Fibroblast of lung (primary cell): ENCODE data around the gene TXNIP. TPM values are rescaled to one million over a fixed set of nuclear protein-coding genes. Genes with fewer than 3 reads are reported as not detected.

Experiments
- DNase-seq, 2 donors: peaks; one replicate each; pipeline versions ENCODE4 v3.0.0 to v3.0.0-alpha.2; 2010; ENCODE audit warnings: low read depth in 2 of 2
- H2AFZ ChIP-seq: 2 replicates; pipeline ENCODE4 v1.5.1; 2012; ENCODE audit warnings: low read length, control low read depth, inconsistent platforms
- H3K27ac ChIP-seq: 2 replicates; pipeline ENCODE4 v1.5.1; 2011; ENCODE audit warnings: low read length, control low read depth; ENCODE audit not compliant: insufficient read depth
- H3K27me3 ChIP-seq: 2 replicates; pipeline ENCODE4 v1.5.1; 2011; ENCODE audit warnings: mild to moderate bottlenecking, low read length; ENCODE audit not compliant: control insufficient read depth, insufficient read depth
- H3K36me3 ChIP-seq: 2 replicates; pipeline ENCODE4 v1.5.1; 2011; ENCODE audit warnings: low read length; ENCODE audit not compliant: control insufficient read depth, insufficient read depth
- H3K4me1 ChIP-seq: 2 replicates; pipeline ENCODE4 v1.5.1; 2011; ENCODE audit warnings: low read length; ENCODE audit not compliant: control insufficient read depth, insufficient read depth; ENCODE audit errors: extremely low read depth
- H3K4me2 ChIP-seq: 2 replicates; pipeline ENCODE4 v1.5.1; 2011; ENCODE audit warnings: low read length, control low read depth; ENCODE audit not compliant: insufficient read depth; ENCODE audit errors: extremely low read depth
- H3K4me3 ChIP-seq, 4 experiments: fragments of 200-600 bp in 1 of 4; sonication (generic) in 1 of 4; replicated peaks in 1 of 4; 2 replicates each; pipeline ENCODE4 v1.5.1; 2011 to 2016; ENCODE audit warnings: low read length in 4 of 4, low read depth in 3 of 4, mild to moderate bottlenecking in 3 of 4, control low read depth in 2 of 4, inconsistent platforms in 1 of 4, mixed read lengths in 1 of 4; ENCODE audit not compliant: insufficient read depth in 1 of 4; ENCODE audit errors: control extremely low read depth in 1 of 4
- H3K79me2 ChIP-seq: 2 replicates; pipeline ENCODE4 v1.5.1; 2012; ENCODE audit warnings: mild to moderate bottlenecking, low read length, inconsistent platforms; ENCODE audit not compliant: control insufficient read depth, insufficient read depth
- H3K9ac ChIP-seq: 2 replicates; pipeline ENCODE4 v1.5.1; 2011; ENCODE audit warnings: mild to moderate bottlenecking, low read length, control low read depth; ENCODE audit not compliant: insufficient read depth
- H3K9me3 ChIP-seq: 2 replicates; pipeline ENCODE4 v1.5.1; 2012; ENCODE audit warnings: low read depth, low read length; ENCODE audit not compliant: control insufficient read depth, insufficient read depth
- H4K20me1 ChIP-seq: 2 replicates; pipeline ENCODE4 v1.5.1; 2011; ENCODE audit warnings: low read length; ENCODE audit not compliant: control insufficient read depth, insufficient read depth; ENCODE audit errors: extremely low read depth
- CTCF ChIP-seq, 2 donors: IDR thresholded peaks in 1 of 2; conservative IDR thresholded peaks in 1 of 2; 1 replicate in 1 of 2; 2 replicates in 1 of 2; pipeline ENCODE4 v1.5.1; 2011 to 2012; ENCODE audit warnings: low read length in 2 of 2, control low read depth in 1 of 2, inconsistent platforms in 1 of 2, low read depth in 1 of 2, mild to moderate bottlenecking in 1 of 2
- EZH2 ChIP-seq: IDR thresholded peaks from 2 replicates; pipeline ENCODE4 v1.5.1; 2012; ENCODE audit warnings: low read length, control low read depth, mild to moderate bottlenecking; ENCODE audit errors: missing control alignments
- polyA plus RNA-seq, 2 donors: library from polyadenylated mRNA; depleted of rRNA in 1 of 2; stranded (reverse) in 1 of 2; unstranded in 1 of 2; fragments of >200 nt; gene quantifications; 2 replicates each; pipeline ENCODE4 v1.2.1, GENCODE V29; 2011 to 2012; ENCODE audit warnings: missing spikeins in 1 of 2
- total RNA-seq: library from RNA; depleted of rRNA; stranded (reverse); fragments of >200 nt; gene quantifications from 2 replicates; pipeline ENCODE4 v1.2.1, GENCODE V29; 2014

TXNIP gene
- total and polyA plus RNA-seq, 2 donors (not counting 1 experiment from before 2014, with no cell fraction given), result 204 to 773 TPM

GRCh38 chr1:145977016-145977415, 19.4 kb downstream of the TXNIP start:
- TF ChIP-seq CTCF (conservative IDR thresholded peaks at IDR 0.05 in 1 of 2, IDR thresholded peaks at IDR 0.05 in 1 of 2; ENCODE audit: low read depth in 1 of 2, low read length in 2 of 2) (no peak), EZH2 (no peak)
- H3K4me3 ChIP-seq, result no peak overlapping the region
- DNase-seq, result no peak

GRCh38 chr1:145975216-145975615, 21.2 kb downstream of the TXNIP start:
- H3K9ac ChIP-seq, result no peak overlapping the region
- H3K27me3 ChIP-seq, result no peaks in the 10 kb centered on the region
- TF ChIP-seq CTCF (conservative IDR thresholded peaks at IDR 0.05 in 1 of 2, IDR thresholded peaks at IDR 0.05 in 1 of 2; ENCODE audit: low read depth in 1 of 2, low read length in 2 of 2) (no peak), EZH2 (no peak)
- no peaks in the 10 kb centered on the region for H3K36me3 ChIP-seq
- DNase-seq, result no peak
- no peak overlapping the region for H3K4me3 ChIP-seq
- H3K27ac ChIP-seq, result no peak overlapping the region
- H2AFZ ChIP-seq, result no peak overlapping the region
- H3K9me3 ChIP-seq, result no peaks in the 10 kb centered on the region
- no peaks in the 10 kb centered on the region for H4K20me1 ChIP-seq
- H3K4me1 ChIP-seq, result peaks cover 18% of the 10 kb centered on the region
- H3K79me2 ChIP-seq, result no peaks in the 10 kb centered on the region
- no peak overlapping the region for H3K4me2 ChIP-seq

More at GRCh38 chr1:145977016-145977415, 19.4 kb downstream of the TXNIP start:
- no peak overlapping the region for H3K9ac ChIP-seq
- H3K36me3 ChIP-seq, result no peaks in the 10 kb centered on the region
- H3K27ac ChIP-seq, result no peak overlapping the region
- H3K9me3 ChIP-seq, result no peaks in the 10 kb centered on the region
- H3K4me2 ChIP-seq, result no peak overlapping the region
- no peaks in the 10 kb centered on the region for H4K20me1 ChIP-seq
- H3K4me1 ChIP-seq, result peaks cover 21% of the 10 kb centered on the region
- no peaks in the 10 kb centered on the region for H3K79me2 ChIP-seq
- H2AFZ ChIP-seq, result no peak overlapping the region
- H3K27me3 ChIP-seq, result no peaks in the 10 kb centered on the region

GRCh38 chr1:145974721-145975120, 21.7 kb downstream of the TXNIP start:
- H3K4me3 ChIP-seq, result no peak overlapping the region
- no peaks in the 10 kb centered on the region for H3K9me3 ChIP-seq
- H3K9ac ChIP-seq, result no peak overlapping the region
- H2AFZ ChIP-seq, result no peak overlapping the region
- no peak for DNase-seq
- no peak for TF ChIP-seq CTCF (conservative IDR thresholded peaks at IDR 0.05 in 1 of 2, IDR thresholded peaks at IDR 0.05 in 1 of 2; ENCODE audit: low read depth in 1 of 2, low read length in 2 of 2)
- TF ChIP-seq EZH2, result no peak
- peaks cover 14% of the 10 kb centered on the region for H3K4me1 ChIP-seq
- H4K20me1 ChIP-seq, result no peaks in the 10 kb centered on the region
- H3K27me3 ChIP-seq, result no peaks in the 10 kb centered on the region
- no peaks in the 10 kb centered on the region for H3K79me2 ChIP-seq
- H3K27ac ChIP-seq, result no peak overlapping the region
- no peak overlapping the region for H3K4me2 ChIP-seq
- no peaks in the 10 kb centered on the region for H3K36me3 ChIP-seq
